NB4 (cell line): ENCODE measurements around the gene TRAF5.

Source experiments
- TF ChIP-seq, protein P1 (sequence below): IDR thresholded peaks from one replicate; pipeline ENCODE4 v1.5.1; 2012; ENCODE audit warnings: low read depth, low read length
- TF ChIP-seq, protein P2 (sequence below): IDR thresholded peaks from 2 replicates; pipeline ENCODE4 v1.6.1; 2011; ENCODE audit warnings: low read depth, low read length

DNA sequence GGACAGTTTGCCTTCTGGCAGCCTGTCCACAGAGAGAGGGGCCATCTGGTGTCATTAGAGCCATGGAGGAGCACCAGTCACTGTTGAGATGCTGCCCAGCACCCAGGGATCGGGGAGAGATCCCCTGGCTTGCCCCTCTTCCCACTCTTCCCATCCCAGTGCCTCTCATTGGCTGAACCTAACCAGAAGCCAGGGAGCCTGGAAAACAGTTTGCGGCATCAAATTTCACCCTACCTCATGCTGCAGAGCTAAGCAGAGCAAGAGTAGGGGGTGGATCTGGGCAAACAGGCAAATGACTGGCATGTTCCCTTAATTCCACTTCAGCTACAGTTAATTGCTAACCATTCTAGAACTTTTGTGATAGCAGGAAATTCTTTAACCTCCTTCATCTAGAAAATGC is 19.1 kb downstream of the TRAF5 start:
- TF ChIP-seq, protein P1, sequence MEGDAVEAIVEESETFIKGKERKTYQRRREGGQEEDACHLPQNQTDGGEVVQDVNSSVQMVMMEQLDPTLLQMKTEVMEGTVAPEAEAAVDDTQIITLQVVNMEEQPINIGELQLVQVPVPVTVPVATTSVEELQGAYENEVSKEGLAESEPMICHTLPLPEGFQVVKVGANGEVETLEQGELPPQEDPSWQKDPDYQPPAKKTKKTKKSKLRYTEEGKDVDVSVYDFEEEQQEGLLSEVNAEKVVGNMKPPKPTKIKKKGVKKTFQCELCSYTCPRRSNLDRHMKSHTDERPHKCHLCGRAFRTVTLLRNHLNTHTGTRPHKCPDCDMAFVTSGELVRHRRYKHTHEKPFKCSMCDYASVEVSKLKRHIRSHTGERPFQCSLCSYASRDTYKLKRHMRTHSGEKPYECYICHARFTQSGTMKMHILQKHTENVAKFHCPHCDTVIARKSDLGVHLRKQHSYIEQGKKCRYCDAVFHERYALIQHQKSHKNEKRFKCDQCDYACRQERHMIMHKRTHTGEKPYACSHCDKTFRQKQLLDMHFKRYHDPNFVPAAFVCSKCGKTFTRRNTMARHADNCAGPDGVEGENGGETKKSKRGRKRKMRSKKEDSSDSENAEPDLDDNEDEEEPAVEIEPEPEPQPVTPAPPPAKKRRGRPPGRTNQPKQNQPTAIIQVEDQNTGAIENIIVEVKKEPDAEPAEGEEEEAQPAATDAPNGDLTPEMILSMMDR, result no peak
- TF ChIP-seq, protein P2, sequence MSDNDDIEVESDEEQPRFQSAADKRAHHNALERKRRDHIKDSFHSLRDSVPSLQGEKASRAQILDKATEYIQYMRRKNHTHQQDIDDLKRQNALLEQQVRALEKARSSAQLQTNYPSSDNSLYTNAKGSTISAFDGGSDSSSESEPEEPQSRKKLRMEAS, result no peak
